Measurements from ENCODE around the gene YTHDF1.

YTHDF1 gene

DNA sequence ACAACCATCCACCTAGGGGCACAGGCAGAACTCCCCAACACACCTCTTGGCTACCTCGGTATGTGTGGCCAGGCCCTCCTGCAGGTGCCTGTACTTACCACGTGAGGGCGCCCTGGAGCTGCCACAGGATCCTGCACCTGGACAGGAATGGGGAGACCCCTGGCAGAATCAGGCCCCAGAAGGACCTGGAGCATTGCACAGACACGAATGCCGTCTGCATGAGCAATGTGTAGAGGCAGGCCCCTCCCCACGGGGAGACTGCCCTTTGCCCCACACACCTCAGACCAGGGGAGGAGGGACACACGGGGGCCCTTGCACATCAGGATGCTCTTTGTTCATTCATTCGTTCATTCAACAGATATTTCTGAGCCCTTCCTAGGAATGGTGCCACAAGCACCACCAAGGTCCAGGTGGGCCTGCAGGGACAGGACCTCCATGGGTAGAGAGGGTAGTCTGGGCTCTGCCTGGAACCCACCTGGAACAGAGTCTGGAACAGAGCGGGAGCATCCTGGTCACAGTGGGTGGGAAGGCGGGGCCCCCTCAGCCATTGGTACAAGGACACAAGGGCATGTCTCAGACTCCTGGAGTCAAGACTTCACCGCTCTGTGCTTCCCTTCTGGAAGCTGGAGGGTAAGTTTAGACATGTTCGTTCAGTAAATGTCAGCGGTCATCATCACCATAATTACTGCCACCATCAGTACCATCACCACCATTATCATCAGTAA, 32.3 kb downstream of the YTHDF1 start:
- DNase-seq, result no peak

DNA sequence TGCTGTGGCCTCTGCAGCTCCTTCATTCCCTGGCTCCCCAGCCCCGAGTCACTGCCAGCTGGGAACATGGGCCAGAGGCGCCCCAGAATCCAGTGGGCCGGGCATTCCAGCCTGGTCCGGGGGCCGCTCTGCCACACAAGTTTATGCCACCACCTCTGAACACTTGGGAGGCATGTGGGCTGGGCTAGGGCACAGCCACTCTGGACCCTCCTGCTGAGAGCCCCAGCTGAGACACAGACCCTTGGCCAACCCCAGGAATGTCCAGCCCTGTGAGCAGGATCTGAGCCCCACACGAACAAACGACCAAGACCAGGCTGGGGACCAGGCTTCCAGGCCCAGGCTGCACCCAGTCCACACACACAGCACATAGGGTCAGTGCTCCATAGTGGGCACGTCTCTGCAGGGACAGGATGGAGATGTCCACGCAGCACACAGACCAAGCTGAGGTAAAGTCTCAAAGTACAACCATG, 33.0 kb downstream of the YTHDF1 start:
- no peak for DNase-seq

DNA sequence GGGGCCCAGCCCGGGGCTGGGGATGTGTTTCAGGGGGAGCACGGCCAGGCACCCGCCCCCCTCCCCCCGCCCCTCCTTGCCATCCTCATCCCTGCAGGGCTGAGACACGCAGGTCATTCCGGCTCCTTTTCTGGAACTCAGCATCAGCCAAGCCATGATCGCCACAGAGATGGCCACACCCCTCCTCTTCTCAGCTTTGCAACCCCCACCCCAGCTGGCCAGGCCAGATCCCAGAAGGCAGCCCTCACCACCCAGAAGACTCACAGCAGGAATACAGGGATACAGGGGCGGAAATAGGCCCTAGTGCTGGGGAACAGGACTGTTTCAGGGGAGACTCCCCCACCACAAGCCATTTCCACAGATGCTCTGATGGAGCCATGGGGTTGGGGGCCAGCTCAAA, 33.5 kb downstream of the YTHDF1 start:
- no peak for DNase-seq

DNA sequence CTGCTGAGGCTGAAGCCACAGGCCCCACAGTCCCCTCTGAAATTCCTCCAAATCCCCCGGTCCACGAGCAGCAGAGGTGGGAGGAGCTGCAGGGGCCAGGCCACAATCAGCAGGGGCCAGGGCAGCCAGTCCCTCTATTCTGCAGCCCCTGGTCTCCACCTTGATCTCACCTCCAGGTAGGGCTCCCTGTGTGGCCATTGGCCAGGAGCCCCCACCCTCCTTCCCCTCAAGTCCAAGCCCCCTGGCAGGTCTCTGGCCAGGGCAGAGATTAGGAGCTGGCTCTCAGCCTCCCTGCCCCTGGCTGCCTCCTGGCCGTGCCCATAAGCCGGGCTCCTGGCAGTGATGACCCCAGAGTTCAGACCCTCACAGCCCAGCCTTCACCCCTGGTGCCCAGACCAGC, 34.7 kb downstream of the YTHDF1 start:
- no peak for DNase-seq

DNA sequence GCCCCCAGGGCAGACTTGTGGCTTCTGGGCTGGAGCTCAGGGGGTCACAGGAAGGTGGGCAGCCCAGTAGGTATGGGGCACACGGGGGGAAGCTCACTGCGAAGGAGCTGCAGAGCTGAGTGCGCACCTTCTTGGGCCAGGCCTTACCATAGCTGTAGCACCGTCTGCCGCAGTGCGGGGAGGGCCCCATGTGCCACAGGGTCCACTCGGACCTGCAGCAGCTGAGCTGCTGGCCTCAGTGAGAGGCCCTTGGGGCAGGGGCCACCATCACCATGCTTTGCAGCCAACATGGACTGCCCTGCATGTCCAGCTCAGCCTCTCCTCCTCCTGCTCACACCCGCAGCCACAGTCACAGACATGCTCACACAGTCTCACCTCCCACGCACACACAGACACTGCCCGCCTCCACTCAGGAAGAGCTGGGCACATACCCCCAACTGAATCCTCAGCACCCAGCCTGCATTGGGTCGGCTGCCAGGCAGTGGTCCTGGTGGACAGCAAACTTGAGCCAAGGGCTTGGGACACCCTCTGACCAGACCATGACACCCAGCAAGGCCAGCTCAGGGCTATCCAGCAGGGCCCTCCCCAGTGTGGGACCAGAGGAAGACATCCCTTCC, 35.3 kb downstream of the YTHDF1 start:
- no peak for DNase-seq

DNA sequence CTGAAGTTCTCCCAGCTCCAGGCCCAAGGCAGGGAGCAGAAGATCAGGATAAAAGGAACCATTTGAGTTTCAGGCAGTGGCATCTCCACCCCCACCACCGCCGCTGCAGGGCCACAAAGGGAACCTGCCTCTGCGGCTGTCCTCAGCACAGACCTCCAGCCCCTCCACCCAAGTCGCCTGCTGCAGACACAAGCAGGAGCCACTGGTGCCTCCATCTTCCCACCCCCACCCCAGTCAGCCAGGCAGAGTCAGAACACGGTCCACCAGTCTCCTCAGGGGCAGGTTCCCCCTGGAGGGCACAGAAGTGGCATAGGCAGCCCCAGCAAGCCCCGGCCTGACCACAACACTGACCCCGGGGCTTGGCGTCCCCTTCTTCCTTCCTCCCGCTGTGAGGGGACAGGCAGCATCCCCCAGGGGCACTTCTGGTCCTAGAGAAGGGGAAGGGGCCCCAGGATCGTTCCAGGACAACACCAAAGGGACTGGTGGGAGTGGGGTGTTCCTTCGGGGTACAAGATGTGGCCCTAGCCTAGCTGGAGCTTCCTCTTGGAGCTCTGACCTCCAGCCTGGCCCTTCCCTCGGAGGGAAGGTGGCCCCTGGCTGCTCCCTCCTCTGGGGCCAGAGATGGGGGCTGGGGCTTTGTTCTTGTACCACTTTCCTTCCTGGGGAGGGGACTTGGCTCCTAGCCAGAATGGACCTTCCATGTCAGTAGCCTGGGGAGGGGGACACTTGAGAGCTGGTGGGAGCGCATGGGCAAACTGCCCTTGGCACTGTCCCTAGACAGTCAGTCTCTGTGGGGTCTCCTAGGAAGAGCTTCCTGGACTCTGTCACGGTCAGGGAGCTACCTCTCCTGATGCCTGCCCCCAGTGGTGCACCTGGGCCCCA, 36.0 kb downstream of the YTHDF1 start:
- DNase-seq, result no peak

DNA sequence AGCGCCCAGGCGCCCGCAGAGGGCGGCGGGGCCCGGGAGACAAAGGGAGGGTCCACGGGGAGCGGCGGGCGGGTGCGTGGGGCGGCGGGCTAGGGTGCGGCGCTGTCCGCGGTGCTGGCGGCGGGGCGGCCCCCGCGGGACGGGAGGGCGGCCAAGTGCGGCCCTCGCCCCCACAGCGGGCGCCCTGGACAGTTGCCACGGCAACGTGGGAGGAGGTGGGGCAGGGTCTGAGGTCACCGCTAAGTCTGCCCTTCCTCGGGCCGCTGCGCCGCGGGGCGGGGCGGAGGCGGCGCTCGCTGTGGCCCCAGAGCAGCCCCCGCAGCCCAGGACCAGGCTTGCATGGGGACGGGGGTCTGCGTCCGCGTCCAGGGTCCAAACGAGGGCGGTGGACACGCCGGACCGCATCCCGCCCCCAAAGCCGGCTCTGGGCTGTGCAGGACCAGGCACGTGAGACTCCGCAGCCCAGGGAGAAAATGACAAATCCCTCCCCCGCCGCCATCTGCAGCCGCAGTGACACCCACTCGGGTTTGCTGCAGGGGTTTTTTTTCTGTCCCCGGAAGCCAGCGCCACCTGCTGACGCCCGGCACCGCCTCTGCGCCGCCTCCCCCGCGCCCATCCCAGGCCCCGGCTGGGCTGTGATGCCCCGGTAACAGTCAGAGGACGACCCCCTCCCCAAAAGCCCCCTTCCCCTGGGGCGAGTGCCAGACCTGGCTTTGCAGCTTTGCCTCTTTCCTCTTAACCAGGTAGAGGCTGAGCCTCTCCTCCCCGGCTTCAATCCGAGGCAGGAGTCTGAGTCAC, 36.8 kb downstream of the YTHDF1 start:
- DNase-seq, result no peak

DNA sequence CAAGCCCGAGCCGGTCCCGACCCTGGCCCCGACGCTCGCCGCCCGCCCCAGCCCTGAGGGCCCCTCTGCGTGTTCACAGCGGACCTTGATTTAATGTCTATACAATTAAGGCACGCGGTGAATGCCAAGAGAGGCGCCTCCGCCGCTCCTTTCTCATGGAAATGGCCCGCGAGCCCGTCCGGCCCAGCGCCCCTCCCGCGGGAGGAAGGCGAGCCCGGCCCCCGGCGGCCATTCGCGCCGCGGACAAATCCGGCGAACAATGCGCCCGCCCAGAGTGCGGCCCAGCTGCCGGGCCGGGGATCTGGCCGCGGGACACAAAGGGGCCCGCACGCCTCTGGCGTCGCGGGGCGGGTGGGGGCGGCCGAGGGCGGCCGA, 37.5 kb downstream of the YTHDF1 start:
- DNase-seq, result no peak

DNA sequence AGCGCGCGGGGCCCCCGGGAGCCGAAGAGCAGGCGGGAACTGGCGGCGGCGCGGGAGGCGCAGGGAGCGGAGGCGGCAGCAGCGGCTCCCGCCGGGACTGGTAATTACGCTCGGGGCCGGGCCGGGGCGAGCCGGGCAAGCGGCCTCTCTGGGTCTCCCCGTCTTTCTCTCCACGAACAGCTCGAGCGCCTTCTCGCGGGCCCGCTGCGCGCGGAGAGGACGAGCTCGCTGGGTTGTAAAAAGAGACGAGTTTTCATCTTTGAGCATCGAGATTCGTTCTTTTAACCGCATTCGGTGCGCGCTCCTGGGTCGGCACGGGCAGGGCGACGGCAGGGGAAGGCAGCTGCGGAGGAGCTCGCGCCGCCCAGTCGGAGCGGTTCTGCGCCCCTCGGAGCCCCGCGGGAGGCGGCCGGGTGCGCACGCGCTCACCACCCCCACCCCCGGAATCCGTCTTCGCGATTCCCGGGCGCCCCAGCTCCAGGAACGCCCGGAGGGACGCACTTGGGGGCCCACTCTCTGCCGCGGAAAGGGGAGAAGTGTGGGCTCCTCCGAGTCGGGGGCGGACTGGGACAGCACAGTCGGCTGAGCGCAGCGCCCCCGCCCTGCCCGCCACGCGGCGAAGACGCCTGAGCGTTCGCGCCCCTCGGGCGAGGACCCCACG, 38.0 kb downstream of the YTHDF1 start:
- no peak for DNase-seq

DNA sequence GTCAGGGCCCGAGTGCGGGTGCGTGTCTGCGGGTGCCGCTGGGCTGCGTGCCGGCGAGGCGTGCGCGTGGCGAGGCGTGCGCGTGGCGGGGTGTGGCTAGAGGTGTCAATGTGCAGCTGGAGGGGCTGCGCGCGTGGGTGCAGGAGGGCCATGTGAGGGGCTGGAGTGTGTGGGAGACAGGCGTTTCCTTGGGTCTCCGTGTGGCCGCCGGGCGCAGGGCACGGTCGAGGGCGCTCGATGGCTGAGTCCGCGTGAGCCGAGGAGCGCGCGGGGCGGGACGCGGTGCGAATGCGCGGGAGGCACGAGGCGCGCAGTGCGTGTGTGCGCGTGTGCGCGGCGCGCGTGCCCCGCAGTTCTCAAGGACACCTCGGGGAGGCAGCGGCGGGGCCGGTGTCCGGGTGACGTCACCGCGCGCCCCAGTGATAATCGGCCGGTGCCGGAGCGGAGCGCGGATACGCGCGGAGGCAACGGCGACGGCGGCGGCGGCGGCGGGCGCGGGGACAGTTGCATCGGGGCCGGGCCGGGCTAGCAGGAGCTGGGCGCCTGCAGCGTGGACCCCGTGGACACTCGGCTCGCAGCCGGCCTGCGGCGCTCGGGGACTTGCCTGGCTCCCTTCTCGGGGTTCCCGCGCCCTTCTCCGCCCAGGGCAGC, 38.7 kb downstream of the YTHDF1 start:
- no peak for DNase-seq

DNA sequence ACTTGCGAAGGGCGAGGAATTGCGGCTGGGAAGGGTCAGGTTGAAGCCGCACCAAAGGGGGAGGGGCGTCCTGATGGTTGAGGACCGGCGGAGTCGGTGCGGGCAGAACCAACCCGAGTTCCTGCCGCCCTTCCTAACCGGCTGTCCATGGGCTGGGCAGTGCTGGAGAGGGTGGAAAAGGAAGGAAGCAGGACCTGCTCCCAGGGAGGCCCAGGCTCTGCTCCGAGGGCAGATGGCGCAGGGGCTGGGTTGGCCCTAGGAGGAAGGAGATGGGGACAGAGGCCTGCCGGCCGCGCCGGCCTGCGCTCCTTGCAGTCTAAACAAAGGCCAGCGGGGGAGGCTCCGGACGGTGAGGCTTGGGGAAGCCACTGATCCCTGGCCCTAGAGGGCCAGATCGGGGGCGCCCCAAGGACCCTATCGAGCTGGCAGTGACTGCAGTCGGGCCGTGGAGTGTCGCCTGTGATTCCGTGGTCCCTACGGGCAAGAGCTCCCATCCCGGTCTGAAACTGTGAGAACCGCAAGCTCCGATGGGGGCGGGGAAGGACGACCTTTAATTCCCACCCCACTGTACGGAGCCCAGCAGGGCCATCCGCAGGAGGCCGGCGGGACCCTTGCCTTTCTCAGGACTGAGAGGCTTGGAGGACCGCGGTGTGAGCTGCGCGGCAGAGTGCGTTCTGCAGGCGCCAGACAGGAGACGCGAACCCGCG, 39.4 kb downstream of the YTHDF1 start:
- DNase-seq, result no peak

DNA sequence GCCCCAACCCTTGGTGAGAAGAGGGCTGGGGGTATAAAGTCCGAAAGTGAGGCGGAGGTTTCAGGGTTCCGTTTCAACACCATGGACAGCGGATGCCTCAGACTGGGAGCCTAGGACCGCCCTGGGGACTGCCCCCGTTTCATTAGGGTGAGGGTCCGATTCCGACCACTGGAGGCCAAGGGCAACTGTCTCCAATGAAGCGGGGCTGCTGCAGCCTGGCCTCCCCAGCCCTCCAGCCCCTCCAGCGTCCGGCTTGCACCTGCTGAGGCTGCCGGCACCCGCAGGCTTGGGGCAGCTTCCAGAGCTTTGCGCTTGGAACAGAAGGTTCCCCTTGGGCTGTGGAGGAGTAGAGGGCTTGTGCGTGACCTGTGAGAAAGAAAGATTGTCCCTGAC, 39.9 kb downstream of the YTHDF1 start:
- no peak for DNase-seq

DNA sequence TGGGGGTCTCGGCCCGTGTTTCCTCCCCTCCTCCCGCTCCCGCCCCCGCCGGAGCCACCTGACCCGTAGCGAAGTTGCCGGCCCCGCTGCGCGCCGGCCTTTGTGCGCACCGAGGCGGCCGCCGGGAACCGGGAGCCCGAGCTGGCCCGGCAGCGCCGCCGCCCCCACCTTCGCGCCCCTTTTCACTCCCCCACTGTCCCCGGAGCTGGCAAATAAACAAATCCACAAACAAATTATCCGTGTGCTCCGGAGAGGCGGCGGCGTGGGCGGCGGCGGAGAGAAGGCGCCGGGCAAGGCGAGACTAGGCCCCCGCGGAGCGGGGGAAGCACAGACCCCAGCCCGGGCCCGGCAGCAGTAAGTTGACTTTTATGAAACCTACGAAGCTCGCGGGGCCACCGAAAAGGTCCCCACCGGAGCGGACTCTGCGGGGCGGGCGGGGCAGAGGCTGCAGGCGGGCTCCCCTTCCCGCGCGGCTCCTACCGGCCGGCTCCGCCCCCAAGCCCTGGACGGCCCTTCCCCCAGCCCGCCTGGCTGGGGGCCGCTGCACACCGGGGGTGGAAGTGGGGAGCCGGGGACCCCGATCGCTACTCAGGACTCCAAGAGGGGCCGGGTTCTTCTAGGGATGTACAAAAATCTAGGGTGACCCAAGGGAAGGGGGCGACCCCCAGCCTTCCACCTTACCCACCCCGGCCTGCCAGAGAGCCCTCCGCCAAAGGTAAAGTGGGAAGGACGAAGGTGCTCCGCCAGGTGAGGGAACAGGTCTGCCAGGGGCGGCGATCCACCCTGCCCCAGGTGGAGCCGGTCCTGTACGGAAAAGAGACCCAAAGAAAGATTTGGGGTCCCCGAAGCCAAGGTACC, 40.7 kb downstream of the YTHDF1 start:
- DNase-seq, result no peak

DNA sequence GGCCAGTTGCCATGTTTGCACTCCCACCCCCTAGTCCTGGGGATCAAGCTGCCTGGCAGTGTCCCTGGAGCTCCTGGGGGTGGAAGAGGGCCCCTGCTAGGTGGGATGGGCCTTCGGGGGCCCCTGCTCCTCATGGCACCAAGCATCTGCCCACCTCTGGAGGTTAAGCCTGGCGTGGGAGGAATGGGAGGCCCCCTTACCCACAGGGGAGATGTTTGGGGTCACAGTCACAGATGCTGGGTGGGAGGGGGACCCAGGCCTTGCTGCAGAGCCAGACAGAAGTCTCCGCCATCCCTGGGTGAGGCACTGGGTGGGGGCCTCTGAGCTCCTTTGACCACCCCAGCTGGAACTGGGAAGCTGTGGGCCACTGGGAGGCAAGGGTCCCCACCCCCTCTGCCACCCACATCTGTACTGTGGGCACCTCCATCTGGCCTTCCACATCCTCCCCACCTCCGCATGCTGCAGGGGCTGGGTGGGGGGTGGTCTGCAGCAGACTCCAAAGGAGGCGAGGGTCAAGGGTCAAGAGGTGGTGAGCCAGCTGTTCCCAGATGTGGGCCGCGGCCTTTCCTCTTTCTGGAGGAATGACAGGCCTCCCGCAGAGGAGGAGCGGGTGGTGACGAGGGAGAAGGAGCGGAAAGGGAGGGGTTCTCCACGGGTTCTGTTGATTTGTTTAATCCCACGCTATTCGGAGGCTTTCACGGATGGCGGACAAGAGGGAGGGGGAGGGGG, 41.5 kb downstream of the YTHDF1 start:
- no peak for DNase-seq

DNA sequence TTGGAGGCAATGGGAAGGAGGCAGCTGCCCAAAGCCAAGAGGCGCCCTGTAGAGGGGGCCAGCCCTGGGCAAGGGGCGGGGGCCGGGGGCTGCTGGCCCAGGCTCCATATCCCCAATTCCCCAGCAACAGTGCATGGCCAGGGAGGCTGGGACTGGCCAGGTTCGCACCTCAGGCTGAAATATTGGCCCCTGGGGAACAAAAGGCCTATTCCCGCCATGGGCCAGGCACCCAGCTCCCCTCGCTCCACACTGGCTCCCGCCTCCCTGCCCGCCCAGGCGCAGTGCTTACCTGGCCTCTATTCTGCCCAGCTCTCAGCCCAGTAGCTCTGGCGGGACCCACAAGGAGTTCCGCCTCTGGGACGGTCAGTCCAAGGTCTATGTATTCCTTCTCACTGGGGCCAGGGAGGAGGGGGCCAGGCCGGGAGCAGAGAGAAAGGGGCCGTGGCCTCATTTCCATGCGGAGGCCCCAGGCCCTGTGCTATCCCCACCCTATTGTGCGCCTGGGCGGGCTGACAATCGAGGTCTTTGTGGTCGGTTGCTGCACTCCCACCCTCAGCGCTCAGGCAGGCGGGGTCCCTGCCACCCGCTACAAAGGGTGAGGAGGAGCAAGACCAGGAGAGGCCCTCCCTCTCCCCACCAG, 42.3 kb downstream of the YTHDF1 start:
- no peak for DNase-seq

DNA sequence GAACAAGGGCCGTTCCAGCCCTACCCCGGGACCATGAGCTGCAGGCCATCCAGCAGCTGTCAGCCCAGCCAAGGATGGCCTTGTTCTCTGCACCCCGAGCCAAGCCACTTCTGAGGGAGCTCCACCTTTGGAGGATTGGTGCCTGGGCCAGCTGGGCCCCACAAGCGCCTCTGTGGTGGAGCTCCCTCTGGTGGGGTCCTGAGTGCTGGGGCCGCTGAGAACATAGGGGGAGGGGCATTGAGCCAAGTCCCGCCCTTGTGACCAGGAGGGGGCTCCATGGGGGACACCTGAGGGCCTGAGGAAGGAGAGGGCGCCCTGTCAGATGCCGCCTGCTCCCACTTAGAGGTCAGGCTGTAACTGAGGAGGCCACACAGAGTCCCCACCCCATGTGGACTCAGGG, 43.2 kb downstream of the YTHDF1 start:
- DNase-seq, result no peak

DNA sequence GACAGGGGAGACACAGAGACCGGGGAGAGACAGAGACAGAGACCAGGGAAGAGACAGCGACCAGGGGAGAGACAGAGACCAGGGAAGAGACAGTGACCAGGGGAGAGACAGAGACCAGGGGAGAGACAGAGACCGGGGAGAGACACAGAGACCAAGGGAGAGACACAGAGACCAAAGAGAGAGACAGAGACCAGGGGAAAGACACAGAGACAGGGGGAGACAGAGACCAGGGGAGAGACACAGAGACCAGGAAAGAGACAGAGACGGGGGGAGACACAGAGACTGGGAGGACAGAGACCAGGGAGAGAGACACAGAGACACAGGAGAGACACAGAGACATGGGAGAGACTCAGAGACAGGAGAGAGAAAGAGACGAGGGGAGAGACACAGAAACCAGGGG, 43.9 kb downstream of the YTHDF1 start:
- no peak for DNase-seq

DNA sequence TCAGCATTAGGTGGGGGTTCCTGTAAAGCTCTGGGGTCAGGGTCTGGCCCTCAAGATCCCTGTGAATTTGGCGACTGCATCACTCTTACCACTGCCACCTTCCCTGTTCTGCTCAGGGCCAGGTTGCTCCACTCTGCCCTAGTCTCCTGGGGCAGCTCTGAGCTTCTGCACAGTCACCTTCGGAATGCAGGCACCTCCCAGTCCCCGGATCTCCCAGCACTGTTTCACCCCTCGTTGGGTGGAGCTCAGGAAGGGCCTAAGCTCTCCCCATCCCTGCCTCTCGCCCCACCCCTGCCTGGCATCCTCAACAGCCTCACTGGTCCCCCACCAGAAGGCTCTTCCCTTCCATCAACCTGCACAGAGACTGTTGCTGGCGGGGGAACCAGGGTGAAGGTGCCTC, 46.2 kb downstream of the YTHDF1 start:
- no peak for DNase-seq

DNA sequence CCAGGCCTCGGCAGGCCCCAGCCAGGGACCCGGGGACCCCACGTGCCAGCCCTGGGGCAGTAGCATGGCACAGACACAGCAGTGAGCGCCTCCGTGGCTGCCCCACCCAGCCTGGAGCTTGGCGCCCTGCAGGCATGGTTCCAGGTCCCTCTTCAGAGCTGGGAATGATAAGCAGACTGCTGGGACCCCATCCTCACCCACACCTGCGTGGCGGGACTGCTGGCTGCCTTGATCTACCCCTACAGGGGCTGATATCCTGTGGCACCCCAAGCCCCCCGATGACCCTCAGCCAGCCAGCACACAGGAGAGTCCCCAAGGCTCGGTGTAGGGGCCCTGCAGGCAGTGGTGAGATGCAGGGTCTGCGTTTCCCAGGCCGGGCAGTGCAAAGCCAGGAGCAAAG, 47.1 kb downstream of the YTHDF1 start:
- DNase-seq, result no peak

Data from GOT3 (cell line).